Measurements from ENCODE around the gene DDOST. TPM values are rescaled to one million over a fixed set of nuclear protein-coding genes. Genes with fewer than 3 reads are reported as not detected.

The DDOST gene
- total RNA-seq, 3 donors from 2014 or later, result 103 to 263 (median 159) TPM

GRCh38 chr1:20660847-20661206, 342 bp downstream of the DDOST start:
- Histone ChIP-seq H3K9me3 (no peaks in the 10 kb centered on the region), H3K4me3 (peak overlapping the region; percentile 50), H3K4me1 (ENCODE audit: low read depth) (peaks cover 14% of the 10 kb centered on the region), H3K36me3 (ENCODE audit: low read depth) (no peaks in the 10 kb centered on the region)
- TF ChIP-seq CTCF (IDR thresholded peaks at IDR 0.05), result no peak
- intact Hi-C loops (cut with DNase I, micrococcal nuclease), result no loop called here
- DNase-seq (peak in 1 of 3 donors; percentile 27), ATAC-seq (peak; percentile 9)

- no peaks in the 10 kb centered on the region for H3K36me3 ChIP-seq (ENCODE audit: low read depth)
- ATAC-seq, result no peak
- H3K4me1 ChIP-seq (ENCODE audit: low read depth), result peaks cover 14% of the 10 kb centered on the region
- intact Hi-C loops (cut with DNase I, micrococcal nuclease), result no loop called here
- DNase-seq, result no peak
- peak overlapping the region; percentile 50 for H3K4me3 ChIP-seq
- TF ChIP-seq CTCF (IDR thresholded peaks at IDR 0.05), result no peak
- no peaks in the 10 kb centered on the region for H3K9me3 ChIP-seq
These were observed 806 bp downstream of the DDOST start for GRCh38 chr1:20660363-20660762.

- Histone ChIP-seq H3K36me3 (ENCODE audit: low read depth) (peaks cover 1% of the 10 kb centered on the region), H3K9me3 (no peaks in the 10 kb centered on the region), H3K4me3 (no peak overlapping the region), H3K4me1 (ENCODE audit: low read depth) (peaks cover 14% of the 10 kb centered on the region)
- no peak for TF ChIP-seq CTCF (IDR thresholded peaks at IDR 0.05)
- ATAC-seq (no peak), DNase-seq (no peak)
- intact Hi-C loops (cut with DNase I, micrococcal nuclease), result no loop called here
These were observed 2.8 kb downstream of the DDOST start for GRCh38 chr1:20658166-20658915.

GRCh38 chr1:20657024-20657423, 4.1 kb downstream of the DDOST start:
- intact Hi-C loops (cut with DNase I, micrococcal nuclease), result no loop called here

GRCh38 chr1:20654104-20654690, 7.0 kb downstream of the DDOST start:
- TF ChIP-seq CTCF (IDR thresholded peaks at IDR 0.05), result no peak
- H3K4me1 ChIP-seq (ENCODE audit: low read depth), result no peaks in the 10 kb centered on the region
- ATAC-seq (no peak), DNase-seq (no peak)
- peaks cover 16% of the 10 kb centered on the region for H3K36me3 ChIP-seq (ENCODE audit: low read depth)
- H3K4me3 ChIP-seq, result no peak overlapping the region
- no peaks in the 10 kb centered on the region for H3K9me3 ChIP-seq
- intact Hi-C loops (cut with DNase I, micrococcal nuclease), result no loop called here

More at GRCh38 chr1:20657024-20657423, 4.1 kb downstream of the DDOST start:
- TF ChIP-seq CTCF (IDR thresholded peaks at IDR 0.05), result no peak
- DNase-seq, result no peak
- Histone ChIP-seq H3K4me3 (no peak overlapping the region), H3K36me3 (ENCODE audit: low read depth) (peaks cover 15% of the 10 kb centered on the region), H3K4me1 (ENCODE audit: low read depth) (peaks cover 12% of the 10 kb centered on the region), H3K9me3 (no peaks in the 10 kb centered on the region)
- no peak for ATAC-seq
